ENCODE data around the gene KCNJ6.

Gene KCNJ6

GRCh38 chr21:37817242-37817641 lies 99.0 kb downstream of the KCNJ6 start:
- no peak for DNase-seq (ENCODE audit: low spot score)

DNA sequence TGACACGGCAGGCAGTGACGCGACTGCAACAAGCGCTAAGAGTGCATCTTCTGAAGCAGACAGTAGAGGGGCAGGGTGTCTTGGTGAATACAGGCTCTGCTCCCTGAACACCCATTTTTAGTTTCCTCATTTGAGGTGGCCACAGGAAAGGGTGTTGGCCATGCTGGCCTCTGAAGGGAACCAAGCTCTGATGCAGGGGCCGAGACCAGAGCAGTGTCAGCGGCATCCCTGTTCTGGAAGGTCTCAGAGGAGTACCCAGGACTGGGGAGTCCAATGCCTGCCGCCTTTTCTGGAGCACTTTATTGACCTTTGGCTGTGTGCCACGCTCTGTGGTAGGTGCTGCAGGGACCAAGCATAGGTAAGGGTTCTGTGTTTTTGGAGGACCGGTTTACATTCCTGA lies 100.4 kb downstream of the KCNJ6 start:
- no peak for DNase-seq (ENCODE audit: low spot score)

- DNase-seq (ENCODE audit: low spot score), result no peak
These were observed 104.5 kb downstream of the KCNJ6 start for GRCh38 chr21:37811711-37812110.

DNA sequence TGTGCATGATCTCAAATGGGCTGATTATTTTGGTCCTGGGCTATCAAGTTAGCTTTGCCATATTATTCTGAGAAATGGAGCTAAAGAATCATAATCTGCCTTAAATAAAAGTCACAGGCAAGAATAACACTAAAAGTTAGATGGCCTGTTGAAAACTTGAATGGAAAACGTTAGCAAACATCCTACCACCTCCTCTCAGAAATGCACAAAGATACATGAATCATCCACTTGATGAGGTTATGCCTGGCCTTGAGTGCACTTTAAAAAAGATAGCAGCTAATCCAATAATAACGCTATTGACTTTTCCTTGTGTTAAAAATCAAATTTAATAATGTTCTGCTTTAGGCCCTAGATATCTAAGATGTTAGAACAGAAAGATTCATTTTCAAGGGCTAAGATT lies 108.0 kb downstream of the KCNJ6 start:
- DNase-seq (ENCODE audit: low spot score), result no peak

- DNase-seq (ENCODE audit: low spot score), result no peak
These were observed 111.0 kb downstream of the KCNJ6 start for GRCh38 chr21:37805266-37805665.

GRCh38 chr21:37804001-37804400 lies 112.3 kb downstream of the KCNJ6 start:
- DNase-seq (ENCODE audit: low spot score), result no peak

DNA sequence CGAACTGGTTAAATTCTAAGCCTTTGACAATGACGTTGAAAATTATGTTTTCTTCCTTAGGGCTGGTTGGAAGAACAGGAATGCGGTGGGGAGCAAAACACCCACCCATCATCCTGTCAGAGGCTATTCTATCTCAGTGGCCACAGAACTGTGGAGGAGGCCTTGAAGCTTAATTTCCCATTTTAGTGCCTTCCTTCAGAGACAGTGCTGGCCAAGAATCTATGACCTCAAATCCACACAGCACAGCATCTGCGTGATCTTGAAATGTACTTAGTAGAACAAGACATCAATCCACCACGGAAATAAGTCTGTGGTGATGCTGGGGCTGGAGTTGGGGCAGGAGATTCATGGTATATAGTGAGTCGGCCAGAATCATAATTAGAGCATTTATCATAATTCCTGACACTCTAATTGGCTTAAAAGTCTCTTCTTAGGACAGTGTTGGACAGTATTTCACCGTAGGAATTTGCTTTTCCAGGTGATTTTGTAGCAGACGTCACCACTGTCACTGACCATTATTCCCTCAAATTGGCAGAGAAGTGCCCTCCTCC lies 113.1 kb downstream of the KCNJ6 start:
- DNase-seq (ENCODE audit: low spot score), result no peak

DNA sequence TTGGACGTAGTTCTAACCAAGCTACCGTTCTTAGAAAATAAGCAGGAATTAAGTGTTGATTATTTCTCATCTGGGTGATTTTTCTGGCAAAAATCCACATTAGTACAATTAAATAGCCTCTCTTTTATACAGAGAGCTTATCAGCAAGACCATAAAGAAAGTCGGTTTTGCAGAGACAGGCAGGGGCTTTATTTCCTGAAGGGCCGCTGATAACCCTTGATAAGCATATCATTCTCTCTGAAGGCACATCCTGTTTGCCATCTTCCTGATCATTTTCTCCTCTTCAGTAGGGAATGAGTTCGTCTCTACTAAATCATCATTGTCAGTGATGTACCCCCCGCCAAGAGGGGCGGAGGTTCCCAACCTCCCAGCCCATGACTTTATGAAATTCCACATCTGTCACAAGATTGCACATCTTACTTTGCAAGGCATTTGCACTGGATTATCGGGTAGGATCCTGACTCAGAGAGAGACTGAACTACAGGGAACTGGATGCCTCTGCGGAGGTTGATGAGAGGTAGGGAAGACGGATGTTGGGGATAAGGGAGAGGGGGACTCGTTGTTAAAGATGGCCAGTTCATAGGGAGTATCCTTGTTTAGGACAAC lies 115.7 kb downstream of the KCNJ6 start:
- no peak for DNase-seq (ENCODE audit: low spot score)

GRCh38 chr21:37800057-37800455 lies 116.2 kb downstream of the KCNJ6 start:
- DNase-seq (ENCODE audit: low spot score), result no peak

GRCh38 chr21:37799211-37800056 lies 116.8 kb downstream of the KCNJ6 start:
- DNase-seq (ENCODE audit: low spot score), result no peak

DNA sequence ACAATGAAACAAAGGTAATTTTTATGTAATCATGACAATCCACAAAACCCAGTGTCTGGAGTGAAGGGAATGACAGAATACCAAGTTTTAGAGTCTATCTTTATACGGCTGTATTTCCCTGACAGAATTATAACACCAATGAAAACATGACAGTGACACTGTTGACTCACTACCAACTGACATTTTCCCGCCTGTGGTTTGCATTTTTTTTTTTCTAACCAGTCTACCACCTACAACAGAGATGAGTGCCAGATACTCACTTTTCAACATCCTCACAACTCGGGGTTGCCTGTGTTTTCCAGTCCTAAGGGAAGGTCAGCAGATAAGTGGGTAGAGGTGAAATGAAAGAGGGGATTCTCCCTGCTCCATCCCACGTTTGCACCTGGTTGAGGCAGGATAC lies 118.9 kb downstream of the KCNJ6 start:
- no peak for DNase-seq (ENCODE audit: low spot score)

GRCh38 chr21:37796011-37796410 lies 120.2 kb downstream of the KCNJ6 start:
- DNase-seq (ENCODE audit: low spot score), result no peak

- DNase-seq (ENCODE audit: low spot score), result no peak
These were observed 122.6 kb downstream of the KCNJ6 start for GRCh38 chr21:37793660-37794059.

- no peak for DNase-seq (ENCODE audit: low spot score)
These were observed 124.2 kb downstream of the KCNJ6 start for GRCh38 chr21:37792046-37792445.

GRCh38 chr21:37790905-37791304 lies 125.4 kb downstream of the KCNJ6 start:
- DNase-seq (ENCODE audit: low spot score), result no peak

- DNase-seq (ENCODE audit: low spot score), result no peak
These were observed 127.8 kb downstream of the KCNJ6 start for GRCh38 chr21:37788503-37788902.

DNA sequence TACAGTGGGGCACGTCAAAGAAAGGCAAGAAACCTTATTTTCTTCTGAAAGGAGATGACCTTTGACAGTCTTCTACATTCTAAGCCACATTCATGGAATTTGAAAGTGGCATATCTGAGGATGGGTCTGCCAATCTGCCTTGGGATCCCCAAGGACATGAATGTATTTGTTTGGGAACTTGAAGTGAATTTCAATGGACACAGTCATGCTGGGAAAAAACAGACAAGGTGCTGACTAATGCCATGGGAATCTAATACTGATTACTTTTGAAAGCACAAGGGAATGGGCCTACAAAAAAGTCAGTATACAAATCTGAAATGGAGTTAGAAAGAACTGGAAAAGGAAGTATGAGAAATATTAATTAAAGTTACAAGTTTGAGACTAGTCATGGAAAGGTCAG lies 128.8 kb downstream of the KCNJ6 start:
- no peak for DNase-seq (ENCODE audit: low spot score)

DNA sequence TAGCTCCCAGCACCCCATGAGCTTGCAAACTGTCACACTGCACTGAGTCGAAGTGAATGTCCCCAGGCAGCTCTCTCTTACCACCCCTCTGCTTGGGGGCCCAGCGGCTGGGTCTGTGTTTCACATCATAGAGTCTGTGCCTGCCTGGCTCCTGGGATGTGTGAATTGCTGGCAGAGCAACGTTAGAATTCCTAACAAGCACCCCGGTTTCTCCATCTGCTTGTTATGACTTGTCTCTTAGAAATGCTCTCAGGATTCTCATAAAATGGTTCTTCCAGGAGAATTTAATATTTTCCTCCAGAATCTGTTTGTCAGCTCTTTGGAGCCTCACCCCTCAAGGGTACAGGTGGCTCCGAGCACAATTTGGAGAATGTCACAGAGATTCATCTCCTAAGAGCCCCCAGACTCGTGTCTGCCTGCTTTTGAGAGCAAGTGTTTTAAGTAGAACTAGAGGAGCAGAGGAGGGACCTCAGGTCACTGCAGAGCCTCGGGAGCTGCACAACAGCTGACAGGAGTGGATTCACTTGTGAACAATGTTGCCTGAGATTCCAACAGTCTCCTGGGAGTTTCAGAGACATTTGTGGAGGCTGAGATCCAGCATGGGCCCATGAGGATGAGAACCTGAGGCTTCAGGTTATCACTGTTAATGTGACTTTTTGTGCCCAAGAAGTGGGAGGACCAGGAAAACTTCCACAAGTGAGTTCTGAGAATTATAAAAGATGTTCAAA lies 131.5 kb downstream of the KCNJ6 start:
- DNase-seq (ENCODE audit: low spot score), result no peak

DNA sequence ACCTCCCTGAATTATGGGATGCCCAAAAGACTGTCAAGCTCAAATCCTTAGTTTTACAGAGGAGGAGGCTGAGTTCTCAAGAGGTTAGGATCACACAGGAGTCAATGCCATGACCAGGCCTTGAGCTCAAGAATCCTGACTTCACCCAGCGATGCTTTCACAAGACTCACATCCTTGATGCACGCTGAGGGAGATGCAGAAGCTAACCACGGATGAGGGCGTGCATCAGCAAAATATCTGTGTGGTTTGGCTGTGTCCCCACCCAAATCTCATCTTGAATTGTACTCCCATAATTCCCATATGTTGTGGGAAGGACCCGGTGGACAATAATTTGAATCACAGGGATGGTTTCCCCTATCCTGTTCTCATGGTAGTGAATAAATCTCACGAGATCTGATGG lies 133.2 kb downstream of the KCNJ6 start:
- DNase-seq (ENCODE audit: low spot score), result no peak

DNA sequence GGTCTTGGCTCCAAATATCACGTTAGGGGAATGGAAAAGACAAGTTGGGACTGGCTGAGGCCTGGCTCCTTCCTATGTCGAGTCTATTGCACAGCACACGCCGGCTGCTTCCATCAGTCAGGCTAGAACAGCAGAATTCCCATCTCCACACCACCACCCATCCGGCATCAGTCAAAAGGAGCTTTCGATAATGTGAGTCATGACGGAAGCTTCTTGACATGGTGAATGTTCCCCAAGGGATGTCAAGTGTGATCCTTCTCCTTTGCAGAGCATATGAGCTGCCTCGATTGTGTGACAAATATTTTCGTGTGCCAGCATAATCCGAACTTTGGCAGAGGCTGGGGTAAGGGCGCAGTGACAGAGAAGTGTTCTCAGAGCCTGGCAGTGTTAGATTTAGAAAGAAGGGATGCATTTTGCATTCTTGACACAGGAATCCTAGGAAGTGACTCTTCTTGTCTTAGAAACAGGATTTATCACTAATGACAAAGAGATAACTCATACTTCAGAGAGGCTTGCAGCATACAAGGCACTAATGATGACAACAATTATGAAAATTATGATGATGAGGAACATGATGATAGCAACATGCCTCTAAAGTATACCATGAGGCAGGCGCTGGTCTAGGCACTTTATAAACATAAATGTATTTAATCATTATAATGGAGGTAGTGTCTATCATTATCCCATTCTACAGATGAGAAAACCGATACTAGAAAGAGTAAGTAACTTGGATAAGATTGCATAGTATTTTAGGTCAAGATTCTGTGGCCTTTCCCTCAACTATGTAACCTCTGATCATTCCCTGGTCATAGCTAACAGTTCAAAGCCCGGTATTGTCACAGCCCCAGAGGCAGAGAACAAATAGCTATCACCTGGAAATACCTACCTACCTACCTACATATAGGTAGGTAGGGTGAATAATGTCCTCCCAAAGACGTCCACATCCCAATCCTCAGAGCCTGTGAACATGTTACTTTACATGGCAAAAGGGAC lies 135.0 kb downstream of the KCNJ6 start:
- no peak for DNase-seq (ENCODE audit: low spot score)

GRCh38 chr21:37771181-37771580 lies 145.1 kb downstream of the KCNJ6 start:
- DNase-seq (ENCODE audit: low spot score), result no peak

GRCh38 chr21:37770461-37770860 lies 145.8 kb downstream of the KCNJ6 start:
- no peak for DNase-seq (ENCODE audit: low spot score)

All from Ammon's horn (tissue), 1 donor.